ENCODE results near the gene STXBP2.
A peak's percentile ranks its signal among the peaks of the same experiment; 100 is the strongest.

The STXBP2 gene

DNA sequence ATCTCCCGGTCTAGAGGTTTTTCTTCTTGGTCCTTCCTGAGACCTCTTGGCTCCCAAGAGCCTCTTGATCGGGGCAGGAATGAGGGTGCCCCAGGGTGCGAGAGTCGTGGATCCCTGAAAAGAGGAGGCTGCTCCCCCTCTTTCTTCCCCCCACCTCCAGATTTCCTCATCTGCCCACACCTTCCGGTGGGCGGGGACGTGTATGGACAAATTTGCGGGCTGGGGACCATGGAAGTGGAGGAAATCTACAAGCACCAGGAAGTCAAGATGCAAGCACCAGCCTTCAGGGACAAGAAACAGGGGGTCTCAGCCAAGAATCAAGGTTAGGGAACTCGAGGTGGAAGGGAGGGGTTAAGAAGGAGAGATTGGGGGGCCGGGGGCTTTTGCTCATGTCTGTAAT lies 39.9 kb downstream of the STXBP2 start, which contains the start of gene MCEMP1:
Gene MCEMP1, plus strand, starts transcription at position 237 of the 400 bp plus-strand sequence. Its CDS starts 31 bp downstream, at position 268.
- no peak for DNase-seq (ENCODE audit: low read depth, low spot score)
- H3K27ac ChIP-seq: no peak within 1 kb of the TSS

DNA sequence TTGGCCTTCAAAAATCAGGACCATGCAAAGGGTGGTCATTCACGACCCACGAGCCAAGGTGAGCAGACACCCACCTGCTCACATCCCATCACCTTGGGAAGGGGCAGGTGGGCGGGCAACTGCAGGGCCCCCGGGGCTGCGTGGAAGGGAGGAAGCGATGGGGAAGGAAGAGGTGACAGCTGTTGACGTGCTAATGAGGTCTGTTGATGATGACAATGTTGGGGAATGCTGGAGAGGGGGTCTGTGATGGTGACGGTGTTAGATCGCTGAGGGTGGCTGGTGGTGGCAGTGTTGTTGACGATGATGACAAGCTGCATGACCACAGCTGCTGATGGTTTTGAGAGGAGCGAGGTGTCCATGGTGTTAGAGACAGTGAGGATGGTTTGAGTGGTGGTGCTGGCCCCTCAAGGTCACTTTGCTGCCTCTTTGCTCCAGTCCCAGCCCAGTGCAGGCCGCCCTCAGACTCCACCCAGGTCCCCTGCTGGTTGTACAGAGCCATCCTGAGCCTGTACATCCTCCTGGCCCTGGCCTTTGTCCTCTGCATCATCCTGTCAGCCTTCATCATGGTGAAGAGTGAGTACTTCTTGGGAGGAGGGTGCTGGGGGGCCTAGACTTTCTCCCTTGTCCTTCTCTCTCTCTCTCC lies 40.9 kb downstream of the STXBP2 start:
- DNase-seq (ENCODE audit: low read depth, low spot score): no peak

DNA sequence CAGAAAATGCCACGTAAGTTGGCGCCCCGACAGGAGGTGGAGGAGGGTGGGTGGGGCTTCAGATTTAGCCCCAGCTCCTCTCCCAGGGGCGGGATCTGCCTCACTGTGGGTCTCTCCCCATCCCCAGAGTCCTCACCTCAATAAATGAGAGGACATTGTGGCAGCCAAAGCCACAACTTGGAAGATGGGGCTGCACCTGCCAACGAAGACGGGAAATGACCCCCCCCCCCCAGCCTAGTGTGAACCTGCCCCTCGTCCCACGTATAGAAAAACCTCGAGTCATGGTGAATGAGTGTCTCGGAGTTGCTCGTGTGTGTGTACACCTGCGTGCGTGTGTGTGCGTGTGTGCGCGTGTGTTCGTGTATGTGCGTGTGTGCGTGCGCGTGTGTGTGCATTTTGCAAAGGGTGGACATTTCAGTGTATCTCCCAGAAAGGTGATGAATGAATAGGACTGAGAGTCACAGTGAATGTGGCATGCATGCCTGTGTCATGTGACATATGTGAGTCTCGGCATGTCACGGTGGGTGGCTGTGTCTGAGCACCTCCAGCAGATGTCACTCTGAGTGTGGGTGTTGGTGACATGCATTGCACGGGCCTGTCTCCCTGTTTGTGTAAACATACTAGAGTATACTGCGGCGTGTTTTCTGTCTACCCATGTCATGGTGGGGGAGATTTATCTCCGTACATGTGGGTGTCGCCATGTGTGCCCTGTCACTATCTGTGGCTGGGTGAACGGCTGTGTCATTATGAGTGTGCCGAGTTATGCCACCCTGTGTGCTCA lies 42.3 kb downstream of the STXBP2 start:
- H3K27ac ChIP-seq: no peak overlapping the region
- no peak for DNase-seq (ENCODE audit: low read depth, low spot score)

More for the DNA sequence above, 40.9 kb downstream of the STXBP2 start:
- H3K27ac ChIP-seq: no peak overlapping the region

DNA sequence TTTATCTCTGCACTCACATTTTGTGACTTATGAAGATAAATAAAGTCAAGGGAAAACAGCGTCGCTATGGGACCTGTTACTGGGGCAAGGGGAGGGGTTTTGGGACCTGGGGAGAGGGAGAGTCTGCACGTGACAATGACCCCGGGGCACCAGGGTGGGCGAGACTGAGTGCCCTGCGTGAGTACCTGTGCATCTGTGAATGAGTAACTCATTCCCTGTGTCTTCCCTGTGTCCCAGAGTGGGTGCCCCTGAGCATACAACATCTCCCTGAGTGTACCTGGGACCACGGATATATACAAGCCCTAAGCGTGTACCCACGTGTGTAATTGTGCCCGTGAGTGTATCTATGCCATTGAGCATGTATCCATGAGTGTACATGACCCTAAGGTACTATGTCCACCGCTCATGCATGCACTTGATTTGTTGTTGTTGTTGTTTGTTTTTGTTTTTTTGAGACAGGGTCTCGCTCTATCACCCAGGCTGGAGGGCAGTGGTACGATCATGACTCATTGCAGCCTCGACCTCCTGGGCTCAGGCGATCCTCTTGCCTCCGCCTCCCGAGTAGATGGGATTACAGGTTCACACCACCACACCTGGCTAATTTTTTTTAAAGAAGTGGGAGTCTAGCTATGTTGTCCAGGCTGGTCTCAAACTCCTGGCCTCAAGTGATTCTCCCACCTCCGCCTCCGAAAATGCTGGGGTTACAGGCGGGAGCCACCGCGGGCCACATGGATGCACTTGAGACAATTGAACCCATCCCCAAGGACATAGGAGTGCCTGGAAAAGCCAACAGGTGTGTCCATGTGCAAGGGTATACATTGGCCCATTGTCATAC lies 43.1 kb downstream of the STXBP2 start:
- DNase-seq (ENCODE audit: low read depth, low spot score): no peak
- H3K27ac ChIP-seq: no peak overlapping the region

DNA sequence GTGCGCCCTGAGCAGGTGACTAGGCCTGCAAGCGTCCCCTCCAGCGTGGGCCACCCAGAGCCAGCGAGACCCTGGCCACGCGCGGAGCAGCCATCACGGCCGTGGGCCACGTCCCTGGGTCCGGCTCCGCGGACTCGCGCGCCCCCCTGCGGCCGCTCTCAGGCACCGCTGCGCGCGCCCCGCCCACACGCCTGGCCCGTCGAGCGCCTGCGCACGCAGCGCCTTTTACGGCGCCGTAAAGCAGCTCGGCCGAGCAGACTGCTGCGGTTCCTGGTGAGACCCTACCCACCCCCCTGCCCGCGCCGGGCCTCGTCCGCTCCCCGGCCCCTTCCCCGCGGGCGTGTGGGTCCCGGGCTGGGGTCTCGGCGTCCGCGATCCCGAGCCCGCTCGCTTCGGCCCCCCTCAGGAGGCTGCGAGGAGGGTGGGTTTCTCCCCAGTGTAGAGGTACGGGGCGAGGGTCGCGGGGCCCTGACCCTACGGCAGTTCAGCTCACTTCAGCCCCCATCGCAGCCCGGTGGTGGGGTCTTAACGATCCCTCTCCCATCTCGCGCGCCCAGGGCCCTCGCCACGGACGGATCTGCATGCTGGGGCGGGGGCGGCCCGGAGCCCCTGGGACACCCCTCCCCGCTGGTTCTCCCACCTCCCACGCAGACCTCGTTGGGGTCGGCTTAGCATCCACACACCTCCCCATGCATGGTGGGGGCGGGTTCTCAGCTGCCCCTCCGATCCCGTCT lies 43.9 kb downstream of the STXBP2 start, which contains the start of gene TRAPPC5:
Gene TRAPPC5, plus strand, starts transcription at position 228 of the 734 bp plus-strand sequence. CDS start 1,421 bp downstream, outside the sequence.
- H3K27ac ChIP-seq: peak within 1 kb of the TSS; percentile 44
- DNase-seq (ENCODE audit: low read depth, low spot score): no peak

DNA sequence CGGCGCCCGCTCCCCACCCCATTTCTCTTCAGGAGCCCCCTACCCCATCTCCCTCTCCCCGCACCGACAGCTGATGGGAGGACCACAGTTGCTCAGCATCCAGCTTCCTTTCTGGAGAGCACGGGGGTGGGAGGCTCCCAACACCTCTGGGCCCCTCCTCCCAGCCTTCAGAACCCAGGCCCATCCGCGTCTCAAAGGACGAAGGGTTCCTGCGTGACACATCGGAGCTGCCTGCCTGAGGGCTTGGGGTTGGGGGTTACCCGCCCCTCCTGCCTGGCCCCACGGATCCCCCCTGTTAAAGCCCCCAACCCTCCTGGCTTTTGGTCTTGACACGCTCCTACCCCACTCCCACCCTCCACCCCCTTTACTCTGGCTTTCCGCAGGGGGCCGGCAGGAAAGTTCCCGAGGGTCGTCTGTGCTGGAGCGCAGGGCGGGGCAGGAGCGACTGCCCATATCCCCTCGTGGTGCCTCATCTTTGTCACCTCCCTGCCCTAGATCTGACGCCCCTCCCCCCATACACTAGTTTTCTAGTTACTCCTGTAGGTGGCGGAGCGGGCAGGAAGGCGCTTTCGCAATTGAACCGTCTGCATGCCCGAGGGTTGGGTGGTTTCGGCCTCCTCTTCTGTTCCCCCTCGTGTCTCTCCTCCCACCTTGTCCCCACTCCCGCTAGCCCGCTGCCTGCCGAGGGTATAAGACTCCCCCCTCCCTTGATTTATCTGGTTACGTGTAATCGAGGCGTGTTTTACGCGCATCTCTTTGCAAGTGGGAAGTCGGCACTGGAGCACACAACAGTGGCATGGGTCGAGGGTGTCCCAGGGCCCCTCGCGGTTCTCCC lies 44.6 kb downstream of the STXBP2 start:
- H3K27ac ChIP-seq: peak overlapping the region; percentile 44
- DNase-seq (ENCODE audit: low read depth, low spot score): peak; percentile 26

DNA sequence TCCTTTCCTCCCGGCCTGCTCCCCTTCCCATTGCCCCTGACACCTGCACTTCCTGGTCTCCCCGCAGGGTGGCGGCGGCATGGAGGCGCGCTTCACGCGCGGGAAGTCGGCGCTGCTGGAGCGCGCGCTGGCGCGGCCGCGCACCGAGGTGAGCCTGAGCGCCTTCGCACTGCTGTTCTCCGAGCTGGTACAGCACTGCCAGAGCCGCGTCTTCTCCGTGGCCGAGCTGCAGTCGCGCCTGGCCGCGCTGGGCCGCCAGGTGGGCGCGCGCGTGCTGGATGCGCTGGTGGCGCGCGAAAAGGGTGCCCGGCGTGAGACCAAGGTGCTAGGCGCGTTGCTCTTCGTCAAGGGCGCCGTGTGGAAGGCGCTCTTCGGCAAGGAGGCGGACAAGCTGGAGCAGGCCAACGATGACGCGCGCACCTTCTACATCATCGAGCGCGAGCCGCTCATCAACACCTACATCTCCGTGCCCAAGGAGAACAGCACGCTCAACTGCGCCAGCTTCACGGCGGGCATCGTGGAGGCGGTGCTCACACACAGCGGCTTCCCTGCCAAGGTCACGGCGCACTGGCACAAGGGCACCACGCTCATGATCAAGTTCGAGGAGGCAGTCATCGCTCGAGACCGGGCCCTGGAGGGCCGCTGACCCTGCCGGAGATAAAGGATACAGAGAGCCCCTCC lies 45.4 kb downstream of the STXBP2 start:
- H3K27ac ChIP-seq: no peak overlapping the region
- no peak for DNase-seq (ENCODE audit: low read depth, low spot score)

DNA sequence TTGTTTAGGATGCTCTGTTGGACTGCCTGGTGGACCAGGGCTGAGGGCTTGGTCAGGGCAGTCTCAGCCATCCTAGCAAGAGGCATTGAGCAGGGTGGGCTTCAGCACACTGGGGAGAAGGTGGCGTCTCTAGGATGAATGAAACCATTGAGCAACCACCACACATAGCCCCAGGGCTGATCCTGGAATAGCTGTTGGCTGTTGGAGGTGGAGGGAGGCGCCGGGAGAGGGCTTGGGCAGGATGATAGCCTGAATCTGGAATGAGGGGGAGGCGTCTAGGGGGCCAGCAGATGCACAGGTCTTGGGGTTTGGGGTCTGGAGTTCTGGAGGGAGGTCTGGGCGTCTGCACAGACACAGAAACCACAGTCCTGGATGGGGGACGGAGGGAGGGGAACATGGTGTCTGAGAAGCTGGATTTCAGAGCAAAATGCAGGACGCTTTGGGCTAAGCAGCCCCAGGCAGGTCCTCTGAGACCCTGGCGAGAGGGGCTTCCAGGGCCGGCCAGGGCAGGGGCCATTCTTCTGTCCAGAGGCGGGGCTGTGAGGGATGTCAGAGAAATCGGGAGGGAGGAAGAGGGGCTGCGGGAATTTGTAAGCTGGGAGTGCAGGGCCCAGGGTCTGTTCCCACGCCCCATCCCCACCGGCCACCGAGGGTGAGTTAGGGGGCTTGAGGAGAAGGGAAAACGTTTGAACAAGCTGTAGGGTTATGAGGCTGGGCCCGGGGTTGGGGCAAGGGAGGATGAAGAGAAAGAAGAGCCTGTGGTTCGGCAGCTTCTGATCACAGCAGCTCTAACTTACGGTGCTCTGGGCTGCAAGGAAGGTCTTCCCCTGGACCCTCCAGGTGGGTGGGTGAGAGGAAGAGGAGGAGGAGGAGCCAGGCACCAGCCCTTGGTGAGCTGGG lies 48.9 kb downstream of the STXBP2 start:
- DNase-seq (ENCODE audit: low read depth, low spot score): no peak
- no peak overlapping the region for H3K27ac ChIP-seq

DNA sequence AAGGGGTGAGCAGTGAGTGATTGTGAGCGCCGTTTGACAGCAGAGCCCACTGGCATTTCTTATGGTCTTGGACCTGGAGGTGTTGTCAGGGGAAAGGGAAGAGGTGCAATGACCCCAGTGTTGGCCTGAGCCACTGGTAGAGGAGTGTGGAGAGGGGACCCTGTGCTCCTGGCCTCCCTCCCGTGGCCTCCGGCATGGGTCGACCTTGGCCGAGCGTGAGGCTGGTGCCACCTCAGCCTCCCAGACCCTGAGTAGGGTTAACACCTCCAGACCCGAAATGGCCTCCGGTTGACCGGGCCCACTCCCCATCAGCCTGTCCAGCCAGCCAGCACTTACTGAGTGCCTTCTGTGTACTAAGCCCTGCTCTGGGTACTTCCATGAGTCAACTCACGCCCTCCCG lies 50.3 kb downstream of the STXBP2 start:
- DNase-seq (ENCODE audit: low read depth, low spot score): no peak
- no peak overlapping the region for H3K27ac ChIP-seq

DNA sequence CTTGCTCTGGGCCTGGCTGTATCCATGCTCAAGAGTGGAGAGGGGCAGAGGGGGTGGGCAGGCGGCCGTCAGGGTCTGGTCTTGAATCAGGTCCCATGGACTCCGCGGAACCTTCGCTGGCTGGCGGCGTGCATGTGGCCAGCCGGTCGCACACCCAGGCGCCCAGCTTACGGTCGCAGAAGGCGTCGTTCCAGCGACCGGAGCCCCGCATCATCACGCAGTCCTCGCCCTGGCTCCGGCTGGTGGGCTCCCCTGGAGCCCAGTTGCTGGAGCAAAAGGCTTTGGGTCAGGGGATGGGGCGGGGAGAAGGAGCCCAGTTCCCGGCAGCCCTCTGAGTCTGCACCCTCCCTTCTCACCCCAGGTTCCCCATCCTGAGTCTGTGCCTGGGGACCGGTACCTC lies 52.3 kb downstream of the STXBP2 start:
- no peak overlapping the region for H3K27ac ChIP-seq
- DNase-seq (ENCODE audit: low read depth, low spot score): no peak

DNA sequence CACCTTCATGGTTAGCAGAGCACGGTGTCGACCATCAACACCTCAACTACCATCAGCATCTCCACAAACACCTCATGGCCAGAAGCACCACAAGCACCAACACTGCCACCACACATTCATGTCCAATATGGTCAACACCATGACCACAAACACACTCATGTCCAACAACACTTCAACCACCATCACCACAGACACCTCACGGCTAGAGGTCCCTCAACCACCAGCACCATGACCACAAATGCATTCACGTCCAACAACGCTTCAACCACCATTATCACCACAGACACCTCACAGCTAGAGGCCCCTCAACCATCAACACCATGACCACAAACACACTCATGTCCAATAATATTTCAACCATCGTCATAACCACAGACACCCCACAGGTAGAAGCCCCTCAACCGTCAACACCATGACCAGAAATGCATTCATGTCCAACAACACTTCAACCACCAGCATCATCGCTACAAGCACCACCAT lies 53.9 kb downstream of the STXBP2 start:
- DNase-seq (ENCODE audit: low read depth, low spot score): no peak
- H3K27ac ChIP-seq: no peak overlapping the region

DNA sequence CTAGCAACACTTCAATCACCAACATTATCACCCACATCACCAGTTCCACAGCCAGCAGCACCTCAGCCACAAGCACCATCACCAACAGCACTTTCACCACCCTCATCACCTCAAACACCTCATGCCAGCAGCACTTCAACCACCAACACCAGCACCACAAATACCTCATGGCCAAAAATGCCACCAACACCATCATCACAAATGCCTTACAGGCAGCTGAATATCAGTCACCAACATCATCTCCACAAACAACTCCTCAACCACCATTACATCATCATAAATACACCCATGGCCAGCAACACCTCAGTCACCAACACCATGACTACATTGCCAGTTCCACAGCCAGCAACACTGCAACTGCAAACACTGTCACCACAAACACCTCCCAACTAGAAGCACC lies 54.6 kb downstream of the STXBP2 start:
- no peak for DNase-seq (ENCODE audit: low read depth, low spot score)
- H3K27ac ChIP-seq: no peak overlapping the region

DNA sequence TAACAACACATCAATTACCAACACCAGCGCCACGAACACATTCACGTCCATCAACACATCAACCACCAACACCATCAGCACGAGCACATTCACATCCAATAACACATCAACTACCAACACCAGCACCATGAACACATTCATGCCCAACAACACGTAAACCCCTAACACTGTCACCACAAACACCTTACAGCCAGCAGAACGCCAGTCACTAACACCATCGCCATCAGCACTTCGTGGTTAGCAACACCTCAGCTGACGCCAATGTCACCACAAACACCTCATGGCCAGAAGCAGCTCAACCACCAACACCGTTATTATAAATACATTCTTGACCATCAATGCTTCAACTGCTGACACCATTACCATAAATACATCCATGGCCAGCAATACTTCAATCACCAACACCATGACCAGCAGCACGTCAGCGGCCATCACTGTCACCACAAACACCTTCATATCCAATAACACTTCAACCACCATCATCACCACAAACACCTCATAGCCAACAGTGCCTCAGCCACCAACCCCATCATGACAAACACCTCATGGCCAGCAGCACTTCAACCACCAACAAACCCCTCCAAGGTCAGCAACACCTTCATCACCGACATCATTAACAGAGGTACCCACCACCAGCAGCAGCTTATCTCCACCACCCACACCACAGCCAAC lies 55.6 kb downstream of the STXBP2 start:
- no peak overlapping the region for H3K27ac ChIP-seq
- DNase-seq (ENCODE audit: low read depth, low spot score): no peak

DNA sequence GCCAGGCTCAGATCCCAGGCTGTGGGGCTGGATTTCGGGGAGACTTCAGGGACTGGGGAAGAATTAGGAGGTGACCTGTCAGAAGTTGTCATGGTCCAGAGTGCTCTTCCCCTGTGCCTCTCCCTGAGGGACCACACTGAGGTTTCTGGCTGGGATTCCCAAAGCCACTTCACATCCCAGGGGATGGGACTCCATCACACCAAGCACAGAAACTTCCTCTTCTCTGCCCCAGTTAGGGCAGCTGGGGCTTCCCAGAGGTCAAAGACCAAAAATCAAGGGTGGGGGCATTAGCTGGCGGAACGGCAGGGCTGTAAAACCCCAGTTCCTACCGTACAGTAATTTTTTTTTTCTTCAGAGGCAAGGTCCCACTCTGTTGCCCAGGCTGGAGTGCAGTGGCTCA lies 57.6 kb downstream of the STXBP2 start:
- DNase-seq (ENCODE audit: low read depth, low spot score): no peak
- H3K27ac ChIP-seq: no peak overlapping the region

Measured in epithelial cell of prostate (primary cell).